SK-N-SH treated with all-trans-retinoic acid at 6 μM for 48 hours (cell line): ENCODE data around the gene SCAPER.

ENCODE experiments used
- GLIS3 ChIP-seq: fragments of 250-450 bp; sonication (Bioruptor Pico); IDR thresholded peaks from 2 replicates; pipeline ENCODE4 v1.5.0; 2020; ENCODE audit warnings: mild to moderate bottlenecking, moderate library complexity
- OSR1 ChIP-seq: fragments of 250-450 bp; sonication (Bioruptor Pico); IDR thresholded peaks from 2 replicates; pipeline ENCODE4 v1.8.0; 2022; ENCODE audit warnings: moderate library complexity, mild to moderate bottlenecking, inconsistent platforms
- ZC3H10 ChIP-seq: fragments of 250-450 bp; sonication (Bioruptor Pico); IDR thresholded peaks from 2 replicates; pipeline ENCODE4 v1.5.1; 2021; ENCODE audit warnings: mild to moderate bottlenecking, moderate library complexity
- ZNF565 ChIP-seq: fragments of 450-650 bp; formaldehyde crosslinking; conservative IDR thresholded peaks from 2 replicates; pipeline ENCODE4 v1.5.0; 2020; ENCODE audit warnings: low read depth, mild to moderate bottlenecking, moderate library complexity
- TF ChIP-seq, protein P1 (sequence below): fragments of 250-450 bp; sonication (Bioruptor Pico); IDR thresholded peaks from 2 replicates; pipeline ENCODE4 v1.8.0; 2020; ENCODE audit warnings: mild to moderate bottlenecking, moderate library complexity, borderline replicate concordance
- TF ChIP-seq, protein P2 (sequence below): fragments of 250-450 bp; sonication (Bioruptor Pico); IDR thresholded peaks from 2 replicates; pipeline ENCODE4 v1.5.1; 2021; ENCODE audit warnings: mild to moderate bottlenecking, moderate library complexity

DNA sequence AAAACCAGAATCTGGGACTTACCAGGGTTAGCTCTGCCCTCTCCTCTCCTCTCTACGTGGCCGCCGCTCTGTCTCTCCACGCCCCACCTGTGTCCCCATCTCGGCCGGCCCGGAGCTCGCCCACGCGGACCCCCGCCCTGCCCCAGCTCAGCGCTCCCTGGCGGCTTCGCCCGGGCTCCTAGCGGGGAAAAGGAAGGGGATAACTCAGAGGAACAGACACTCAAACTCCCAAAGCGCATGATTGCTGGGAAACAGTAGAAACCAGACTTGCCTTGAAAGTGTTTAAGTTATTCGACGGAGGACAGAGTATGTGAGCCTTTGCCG, 563.1 kb downstream of the SCAPER start:
- TF ChIP-seq, protein P1, sequence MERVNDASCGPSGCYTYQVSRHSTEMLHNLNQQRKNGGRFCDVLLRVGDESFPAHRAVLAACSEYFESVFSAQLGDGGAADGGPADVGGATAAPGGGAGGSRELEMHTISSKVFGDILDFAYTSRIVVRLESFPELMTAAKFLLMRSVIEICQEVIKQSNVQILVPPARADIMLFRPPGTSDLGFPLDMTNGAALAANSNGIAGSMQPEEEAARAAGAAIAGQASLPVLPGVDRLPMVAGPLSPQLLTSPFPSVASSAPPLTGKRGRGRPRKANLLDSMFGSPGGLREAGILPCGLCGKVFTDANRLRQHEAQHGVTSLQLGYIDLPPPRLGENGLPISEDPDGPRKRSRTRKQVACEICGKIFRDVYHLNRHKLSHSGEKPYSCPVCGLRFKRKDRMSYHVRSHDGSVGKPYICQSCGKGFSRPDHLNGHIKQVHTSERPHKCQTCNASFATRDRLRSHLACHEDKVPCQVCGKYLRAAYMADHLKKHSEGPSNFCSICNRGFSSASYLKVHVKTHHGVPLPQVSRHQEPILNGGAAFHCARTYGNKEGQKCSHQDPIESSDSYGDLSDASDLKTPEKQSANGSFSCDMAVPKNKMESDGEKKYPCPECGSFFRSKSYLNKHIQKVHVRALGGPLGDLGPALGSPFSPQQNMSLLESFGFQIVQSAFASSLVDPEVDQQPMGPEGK (CRISPR knock-in tag) = no peak
- TF ChIP-seq ZC3H10 (CRISPR knock-in tag) (no peak), ZNF565 (CRISPR knock-in tag) (no peak), GLIS3 (CRISPR knock-in tag) (no peak), OSR1 (CRISPR knock-in tag) (no peak)
- TF ChIP-seq, protein P2, sequence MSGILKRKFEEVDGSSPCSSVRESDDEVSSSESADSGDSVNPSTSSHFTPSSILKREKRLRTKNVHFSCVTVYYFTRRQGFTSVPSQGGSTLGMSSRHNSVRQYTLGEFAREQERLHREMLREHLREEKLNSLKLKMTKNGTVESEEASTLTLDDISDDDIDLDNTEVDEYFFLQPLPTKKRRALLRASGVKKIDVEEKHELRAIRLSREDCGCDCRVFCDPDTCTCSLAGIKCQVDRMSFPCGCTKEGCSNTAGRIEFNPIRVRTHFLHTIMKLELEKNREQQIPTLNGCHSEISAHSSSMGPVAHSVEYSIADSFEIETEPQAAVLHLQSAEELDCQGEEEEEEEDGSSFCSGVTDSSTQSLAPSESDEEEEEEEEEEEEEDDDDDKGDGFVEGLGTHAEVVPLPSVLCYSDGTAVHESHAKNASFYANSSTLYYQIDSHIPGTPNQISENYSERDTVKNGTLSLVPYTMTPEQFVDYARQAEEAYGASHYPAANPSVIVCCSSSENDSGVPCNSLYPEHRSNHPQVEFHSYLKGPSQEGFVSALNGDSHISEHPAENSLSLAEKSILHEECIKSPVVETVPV (CRISPR knock-in tag) = no peak
